HG03558 (cell line): ENCODE measurements around the gene CALHM2.

Experiments
- ATAC-seq: cut with Tn5 transposase; IDR thresholded peaks from one replicate; pipeline ENCODE4 v1.9.1; 2021; ENCODE audit warnings: moderate number of reproducible peaks; ENCODE audit not compliant: unreplicated experiment; ENCODE audit errors: extremely low read depth

CALHM2 gene

DNA sequence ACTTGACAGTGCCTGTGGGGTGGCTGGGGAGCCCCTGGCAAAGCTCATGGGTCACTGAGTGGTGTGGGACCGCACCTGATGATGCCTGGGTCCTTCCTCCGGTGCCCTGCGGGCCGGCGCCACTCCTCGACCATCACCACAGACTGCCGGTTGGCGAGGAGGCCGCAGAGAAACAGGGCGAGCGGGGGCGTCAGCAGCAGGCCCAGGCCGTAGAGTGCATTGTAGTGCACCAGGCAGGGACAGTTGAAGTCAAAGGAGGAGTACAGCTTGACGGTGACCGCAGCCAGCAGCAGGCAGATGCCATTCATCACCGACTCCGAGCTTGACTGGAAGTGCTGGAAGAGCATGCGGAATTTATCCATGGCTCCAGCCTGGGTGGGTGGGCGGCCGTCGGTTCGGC, 26.5 kb upstream of the CALHM2 start:
- no peak for ATAC-seq

DNA sequence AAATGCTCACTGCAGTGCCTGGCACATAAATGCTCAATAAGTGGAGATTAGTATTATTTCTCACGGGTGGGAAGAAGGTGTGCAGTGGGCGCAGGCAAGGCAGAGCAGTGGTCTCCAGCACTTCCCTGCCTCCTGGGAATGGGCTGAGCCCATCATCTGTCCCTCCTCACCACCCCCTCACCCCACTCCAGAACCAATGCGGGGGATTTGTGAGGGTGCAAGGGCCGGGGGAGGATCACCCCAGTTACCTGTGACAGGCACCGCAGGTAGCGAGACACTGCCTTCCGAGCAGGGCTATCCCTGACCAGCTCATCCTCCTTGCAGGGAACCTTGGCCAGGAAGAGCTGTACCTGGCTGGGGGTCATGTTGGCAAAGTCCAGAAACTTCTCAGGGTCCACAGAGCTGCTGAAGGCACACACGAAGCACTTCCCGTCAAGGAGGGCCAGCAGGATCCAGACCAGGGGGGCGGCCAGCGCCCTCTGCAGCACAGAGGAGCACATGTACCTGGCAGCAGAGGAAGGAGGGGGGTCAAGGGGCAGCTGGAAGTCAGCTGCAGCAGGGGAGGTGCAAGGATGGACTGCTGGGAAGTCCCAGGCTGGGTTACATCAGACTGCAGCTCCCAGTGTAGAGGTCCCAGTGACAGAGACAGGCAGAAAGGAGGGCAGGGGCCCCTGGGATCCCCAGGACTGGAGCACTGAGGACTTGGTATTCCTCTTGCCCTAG, 24.0 kb upstream of the CALHM2 start:
- ATAC-seq: no peak

DNA sequence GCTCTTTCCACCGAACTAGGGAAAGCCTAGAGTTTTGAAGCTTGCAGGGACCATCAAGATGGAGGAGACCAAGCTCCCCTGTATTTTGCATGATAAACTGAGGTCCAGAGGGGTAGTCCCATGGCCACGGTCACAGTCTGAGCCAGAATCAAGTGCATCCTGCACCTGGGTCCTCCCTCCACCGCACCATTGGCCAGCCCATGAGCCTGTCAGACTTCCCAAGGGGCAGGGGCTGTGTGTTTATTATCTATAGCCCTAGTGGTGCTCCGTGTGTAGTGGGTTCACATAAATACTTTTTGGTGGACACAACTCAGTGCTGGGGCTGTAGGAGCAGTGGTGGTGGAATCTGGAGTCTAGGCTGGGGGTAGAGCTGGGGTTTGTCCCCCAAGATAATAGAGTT, 23.3 kb upstream of the CALHM2 start:
- ATAC-seq: no peak

- ATAC-seq: no peak
Observed at GRCh38 chr10:103474077-103474476, 21.9 kb upstream of the CALHM2 start.

GRCh38 chr10:103473261-103473671, 21.1 kb upstream of the CALHM2 start:
- ATAC-seq: no peak

GRCh38 chr10:103472005-103472404, 19.8 kb upstream of the CALHM2 start:
- ATAC-seq: no peak

DNA sequence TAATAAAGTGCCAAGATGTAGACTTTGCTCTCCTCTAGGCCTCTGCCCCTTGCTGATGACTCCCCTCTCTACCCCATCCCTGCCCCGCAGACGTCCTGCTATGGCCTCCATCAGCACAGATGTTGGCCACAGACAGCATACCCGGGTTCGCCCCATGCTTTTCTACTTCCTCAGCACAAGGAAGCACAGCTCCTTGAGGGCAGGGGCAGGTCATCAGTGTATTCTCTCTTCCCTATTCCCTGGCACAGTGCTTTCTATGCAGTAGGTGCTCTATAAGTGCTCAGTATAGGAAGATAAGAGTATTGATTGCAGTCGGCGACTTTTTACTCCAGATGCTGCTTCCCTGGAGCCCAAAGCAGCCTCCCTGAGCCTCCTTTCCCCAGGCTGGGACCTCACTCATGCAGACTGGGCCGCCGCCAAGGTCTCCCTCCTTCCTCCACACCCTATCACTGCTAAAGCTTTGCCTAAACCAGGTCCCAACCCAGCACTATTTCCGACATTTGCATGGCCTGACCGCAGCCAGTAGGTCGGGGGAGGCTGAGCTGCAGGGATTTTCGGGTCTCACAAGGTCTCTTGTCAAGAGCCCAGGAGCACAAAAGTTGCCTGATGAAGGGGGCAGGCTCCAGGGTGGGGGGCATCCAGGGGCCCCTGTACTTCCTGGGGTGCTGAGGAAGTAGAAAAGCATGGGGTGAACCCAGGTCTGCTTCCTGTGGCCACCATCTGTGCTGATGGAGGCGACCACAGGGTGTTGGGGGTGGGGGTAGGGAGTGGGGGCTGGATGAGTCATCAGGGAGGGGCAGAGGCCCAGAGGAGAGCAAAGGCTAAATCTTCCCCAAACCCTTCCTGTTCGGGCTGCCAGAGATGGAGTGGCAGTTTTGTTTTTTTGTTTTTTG, 18.8 kb upstream of the CALHM2 start:
- peak; percentile 71 for ATAC-seq

DNA sequence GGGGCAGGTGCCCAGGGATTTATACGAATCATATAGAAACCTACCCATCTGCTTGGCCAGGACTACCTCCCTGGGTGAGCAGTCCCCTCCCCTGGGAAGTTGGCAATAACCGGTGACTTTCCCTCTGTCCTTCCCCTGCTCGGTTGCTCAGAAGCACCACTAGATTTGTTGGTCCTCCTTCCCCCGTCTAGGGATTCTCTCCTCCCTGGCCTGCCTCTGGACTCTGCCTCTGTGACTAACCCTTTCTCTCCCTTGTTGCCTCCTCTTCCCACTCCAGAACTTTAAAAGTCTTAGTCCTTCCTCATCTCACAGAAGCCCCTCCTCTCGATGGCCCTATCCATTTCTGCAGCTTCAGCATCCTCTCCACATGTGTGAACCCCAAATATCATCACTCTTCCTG, 17.0 kb upstream of the CALHM2 start:
- ATAC-seq: no peak

DNA sequence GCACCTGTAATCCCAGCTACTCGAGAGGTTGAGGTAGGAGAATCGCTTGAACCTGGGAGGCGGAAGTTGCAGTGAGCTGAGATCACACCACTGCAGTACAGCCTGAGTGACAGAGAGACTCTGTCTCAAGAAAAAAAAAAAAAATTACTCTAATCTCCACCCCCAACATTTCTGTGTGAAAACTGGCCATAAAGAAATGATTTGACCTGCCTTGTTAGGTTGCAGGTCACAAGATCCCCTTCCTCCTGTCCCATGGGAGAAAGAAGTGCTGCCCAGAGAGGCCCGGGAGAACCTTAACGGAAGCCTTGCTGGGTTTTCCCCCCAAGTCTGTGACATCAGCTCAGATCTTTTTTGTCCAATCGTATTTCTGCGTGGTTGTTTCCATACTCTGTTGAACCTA, 15.2 kb upstream of the CALHM2 start:
- no peak for ATAC-seq

- no peak for ATAC-seq
Observed at GRCh38 chr10:103466734-103467133, 14.6 kb upstream of the CALHM2 start.

GRCh38 chr10:103465411-103466179, 13.4 kb upstream of the CALHM2 start:
- no peak for ATAC-seq

DNA sequence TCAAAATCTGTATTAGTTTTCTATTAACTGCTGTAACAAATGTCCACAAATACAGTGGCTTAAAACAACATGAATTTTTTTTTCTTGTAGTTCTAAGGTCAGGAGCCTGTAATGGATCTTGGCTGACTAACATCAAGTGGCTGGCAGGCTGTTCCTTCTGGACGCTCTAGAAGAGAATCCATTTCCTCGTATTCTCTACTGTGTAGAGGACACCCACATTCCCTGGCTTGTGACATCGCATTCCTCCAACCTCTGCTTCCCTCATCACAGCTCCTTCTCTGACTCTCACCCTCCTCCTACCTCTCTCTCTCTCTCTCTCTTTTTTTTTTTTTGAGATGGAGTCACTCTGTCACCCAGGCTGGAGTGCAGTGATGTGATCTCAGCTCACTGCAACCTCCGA, 11.3 kb upstream of the CALHM2 start:
- ATAC-seq: no peak

GRCh38 chr10:103459615-103460014, 7.4 kb upstream of the CALHM2 start:
- no peak for ATAC-seq

DNA sequence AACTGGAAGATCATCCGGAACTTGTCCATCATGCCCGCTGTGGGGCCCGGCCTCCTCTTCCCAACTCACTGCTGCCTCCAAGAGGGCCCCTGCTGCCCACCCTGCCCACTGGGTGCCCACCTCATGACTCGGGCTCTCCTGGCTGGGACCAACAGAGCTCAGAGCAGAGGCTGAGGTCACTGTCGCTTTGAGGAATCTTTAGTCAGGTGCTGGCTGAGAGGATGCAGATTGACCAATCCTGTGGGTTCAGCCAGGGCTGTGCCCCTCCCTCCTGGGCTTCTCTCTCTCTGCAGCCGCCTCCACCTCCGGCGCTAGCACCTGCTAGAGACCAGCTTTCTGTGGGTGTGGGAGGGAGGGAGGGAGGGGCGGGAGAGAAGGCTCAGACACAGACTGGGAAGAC, 6.5 kb upstream of the CALHM2 start, which contains the start of gene CALHM1:
Gene CALHM1, minus strand, starts transcription at position 181 of the 400 bp plus-strand sequence. Its CDS starts 149 bp downstream, at position 32.
- ATAC-seq: no peak

DNA sequence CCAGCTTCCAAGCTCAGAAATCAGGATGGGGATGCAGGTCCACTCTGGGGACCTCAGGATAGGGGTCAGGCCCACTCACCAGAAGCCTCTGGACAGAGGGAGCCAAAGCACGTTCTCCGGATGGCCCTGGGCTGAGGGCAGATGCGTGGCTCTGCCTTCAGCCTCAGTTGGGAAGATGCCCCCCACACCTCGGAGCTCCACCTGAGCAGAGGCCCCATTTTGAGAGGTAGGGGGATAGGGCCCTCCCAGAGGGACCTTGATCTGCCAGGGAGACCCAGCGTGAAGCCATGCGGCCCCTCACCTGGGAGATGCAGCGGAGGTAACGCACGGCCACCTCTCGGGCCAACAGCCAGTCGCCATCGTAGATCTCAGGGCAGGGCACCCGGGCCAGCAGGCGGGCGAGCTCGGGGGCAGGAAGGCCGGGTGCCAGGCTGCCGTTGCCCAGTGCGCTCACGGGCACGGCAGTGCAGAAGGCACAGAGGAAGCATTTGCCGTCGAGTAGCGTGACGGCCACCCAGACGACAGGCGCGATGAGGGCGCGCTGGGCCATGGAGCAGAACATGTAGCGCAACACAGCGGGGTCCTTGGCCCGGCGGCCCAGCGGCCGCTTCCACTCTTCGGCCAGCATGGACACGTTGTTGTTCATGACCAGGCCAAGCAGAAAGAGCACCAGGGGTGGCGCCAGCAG, 5.9 kb upstream of the CALHM2 start:
- ATAC-seq: no peak

GRCh38 chr10:103457176-103457712, 5.1 kb upstream of the CALHM2 start:
- no peak for ATAC-seq

- no peak for ATAC-seq
Observed at GRCh38 chr10:103456074-103456660, 4.0 kb upstream of the CALHM2 start.

- ATAC-seq: no peak
Observed at GRCh38 chr10:103455235-103455634, 3.1 kb upstream of the CALHM2 start.

- no peak for ATAC-seq
Observed at GRCh38 chr10:103454026-103454425, 1.9 kb upstream of the CALHM2 start.
